NCI-H1092 (cell line): ENCODE measurements around the gene LRRC26.

Source experiments
- DNase-seq: peaks from one replicate; lab custom pipeline; 2025; lab: John Stamatoyannopoulos, UW

LRRC26 gene

GRCh38 chr9:137169896-137170358 lies at the start of gene LRRC26:
Gene LRRC26, minus strand, starts transcription at chr9:137170051. Its CDS starts 108 bp downstream, at chr9:137169943.
- no peak for DNase-seq

- DNase-seq = no peak
These were observed 49.0 kb upstream of the LRRC26 start for GRCh38 chr9:137218754-137219271.

GRCh38 chr9:137218212-137218753 lies 48.4 kb upstream of the LRRC26 start:
- DNase-seq = no peak

GRCh38 chr9:137217276-137218211 lies 47.7 kb upstream of the LRRC26 start:
- DNase-seq = no peak

- no peak for DNase-seq
These were observed 46.5 kb upstream of the LRRC26 start for GRCh38 chr9:137216188-137216965.

- DNase-seq = no peak
These were observed 45.5 kb upstream of the LRRC26 start for GRCh38 chr9:137215196-137215986.

- no peak for DNase-seq
These were observed 44.8 kb upstream of the LRRC26 start for GRCh38 chr9:137214620-137215019.

- DNase-seq = no peak
These were observed 43.6 kb upstream of the LRRC26 start for GRCh38 chr9:137213160-137214060.

GRCh38 chr9:137212520-137212919 lies 42.7 kb upstream of the LRRC26 start:
- DNase-seq = no peak

GRCh38 chr9:137211532-137211931 lies 41.7 kb upstream of the LRRC26 start:
- no peak for DNase-seq

GRCh38 chr9:137206602-137207001 lies 36.8 kb upstream of the LRRC26 start:
- DNase-seq = no peak

- peak; percentile 78 for DNase-seq
These were observed 35.5 kb upstream of the LRRC26 start, which contains the start of the genes NDOR1 and TMEM203 for GRCh38 chr9:137205126-137206069. Gene NDOR1, plus strand, starts transcription at chr9:137205700. Its CDS starts 78 bp downstream, at chr9:137205778. Gene TMEM203, minus strand, starts transcription at chr9:137205648. Its CDS starts 234 bp downstream, at chr9:137205414.

GRCh38 chr9:137204731-137205125 lies 34.9 kb upstream of the LRRC26 start:
- no peak for DNase-seq

- no peak for DNase-seq
These were observed 33.1 kb upstream of the LRRC26 start for GRCh38 chr9:137202966-137203365.

- DNase-seq = no peak
These were observed 31.5 kb upstream of the LRRC26 start for GRCh38 chr9:137201205-137201868.

GRCh38 chr9:137200311-137201204 lies 30.7 kb upstream of the LRRC26 start, which contains the start of gene TPRN:
Gene TPRN, minus strand, starts transcription at chr9:137200741. Its CDS starts 30 bp downstream, at chr9:137200711.
- DNase-seq = peak; percentile 99

GRCh38 chr9:137199411-137200121 lies 29.7 kb upstream of the LRRC26 start:
- no peak for DNase-seq
